SK-N-SH (cell line): ENCODE data around the gene PTPRA. TPM values are rescaled to one million over a fixed set of nuclear protein-coding genes. Genes with fewer than 3 reads are reported as not detected.

Experiments used
- CTCF ChIA-PET: fragments of 300-600, 350-600 bp; formaldehyde crosslinking; extraction: SDS; loops from one replicate; lab custom pipeline; 2021; lab: Yijun Ruan, JAX
- POLR2A ChIA-PET: fragments of 350-600 bp; sonication (Branson Sonifier 250); formaldehyde crosslinking; extraction: SDS; loops from one replicate; lab custom pipeline; 2020; ENCODE audit warnings: antibody characterized with exemption, inconsistent platforms; lab: Yijun Ruan, JAX
- DNase-seq: peaks from one replicate; pipeline ENCODE4 v3.0.0; 2012
- H2AFZ ChIP-seq: fragments of 200-600 bp; sonication (generic); 2 replicates; pipeline ENCODE4 v1.8.1; 2016; ENCODE audit warnings: antibody characterized with exemption, mild to moderate bottlenecking, low read depth
- H3F3A ChIP-seq: fragments of 200-600 bp; sonication (generic); replicated peaks from 2 replicates; pipeline ENCODE3; 2016; ENCODE audit warnings: antibody characterized with exemption, mild to moderate bottlenecking; ENCODE audit not compliant: insufficient read depth
- H3K27ac ChIP-seq, 2 experiments: fragments of 200-500 bp in 1 of 2; fragments of 200-600 bp in 1 of 2; sonication (Bioruptor generic) in 1 of 2; sonication (generic), shearing (Covaris generic) in 1 of 2; 2 replicates each; pipeline versions ENCODE4 v1.5.1 to v1.6.1; 2014 to 2016; ENCODE audit warnings: low read depth in 2 of 2, inconsistent platforms in 1 of 2, low read length in 1 of 2, mild to moderate bottlenecking in 1 of 2, mixed read lengths in 1 of 2
- H3K27me3 ChIP-seq: fragments of 200-600 bp; sonication (generic), shearing (Covaris generic); 2 replicates; pipeline ENCODE4 v1.6.1; 2016; ENCODE audit warnings: mixed run types; ENCODE audit not compliant: insufficient read depth
- H3K36me3 ChIP-seq, 2 experiments: fragments of 200-500 bp in 1 of 2; fragments of 200-600 bp in 1 of 2; sonication (Bioruptor generic) in 1 of 2; sonication (generic) in 1 of 2; replicated peaks in 1 of 2; 2 replicates each; pipeline versions ENCODE3 to v1.5.1; 2014 to 2016; ENCODE audit warnings: low read length in 1 of 2, mild to moderate bottlenecking in 1 of 2; ENCODE audit not compliant: insufficient read depth in 2 of 2, control insufficient read depth in 1 of 2
- H3K4me1 ChIP-seq, 2 experiments: fragments of 200-500 bp in 1 of 2; fragments of 200-600 bp in 1 of 2; sonication (Bioruptor generic) in 1 of 2; sonication (generic), shearing (Covaris generic) in 1 of 2; 2 replicates each; pipeline versions ENCODE4 v1.5.1 to v1.6.1; 2014 to 2016; ENCODE audit warnings: low read depth in 1 of 2, low read length in 1 of 2, mixed run types in 1 of 2; ENCODE audit not compliant: insufficient read depth in 2 of 2, control insufficient read depth in 1 of 2
- H3K4me2 ChIP-seq: fragments of 200-600 bp; sonication (generic), shearing (Covaris generic); 2 replicates; pipeline ENCODE4 v1.6.1; 2017; ENCODE audit warnings: mixed run types
- H3K4me3 ChIP-seq, 2 experiments: fragments of 200-500 bp in 1 of 2; fragments of 200-600 bp in 1 of 2; sonication (Bioruptor generic) in 1 of 2; sonication (generic), shearing (Covaris generic) in 1 of 2; 2 replicates each; pipeline versions ENCODE4 v1.5.1 to v1.8.1; 2014 to 2016; ENCODE audit warnings: low read depth in 2 of 2, inconsistent platforms in 1 of 2, low read length in 1 of 2, mild to moderate bottlenecking in 1 of 2, mixed read lengths in 1 of 2, moderate library complexity in 1 of 2
- H3K79me2 ChIP-seq: fragments of 200-600 bp; sonication (generic); 2 replicates; pipeline ENCODE4 v1.8.1; 2017; ENCODE audit warnings: mild to moderate bottlenecking; ENCODE audit not compliant: insufficient read depth
- H3K9ac ChIP-seq: fragments of 200-600 bp; sonication (generic); 2 replicates; pipeline ENCODE4 v1.6.1; 2017; ENCODE audit warnings: mixed run types
- H3K9me2 ChIP-seq: fragments of 200-600 bp; sonication (generic); 2 replicates; pipeline ENCODE4 v1.6.1; 2017; ENCODE audit warnings: mixed run types
- H3K9me3 ChIP-seq: fragments of 200-600 bp; sonication (generic); 2 replicates; pipeline ENCODE4 v1.6.1; 2017; ENCODE audit warnings: mixed run types, mild to moderate bottlenecking, moderate library complexity
- H4K20me1 ChIP-seq: fragments of 200-600 bp; sonication (generic); 2 replicates; pipeline ENCODE4 v1.6.1; 2017; ENCODE audit warnings: mild to moderate bottlenecking, mixed run types; ENCODE audit not compliant: insufficient read depth
- ELF1 ChIP-seq: IDR thresholded peaks from 2 replicates; pipeline ENCODE4 v1.4.0; 2012
- EP300 ChIP-seq, 2 experiments: IDR thresholded peaks; 2 replicates each; pipeline versions ENCODE4 v1.4.0 to v1.6.1; 2012; ENCODE audit warnings: borderline replicate concordance in 1 of 2, low read depth in 1 of 2, low read length in 1 of 2
- EZH2phosphoT487 ChIP-seq: fragments of 200-600 bp; sonication (generic); IDR thresholded peaks from 2 replicates; pipeline ENCODE4 v1.6.1; 2017; ENCODE audit warnings: low read depth, mixed run types, mild to moderate bottlenecking, antibody characterized with exemption, moderate library complexity, borderline replicate concordance
- FOXM1 ChIP-seq: IDR thresholded peaks from 2 replicates; pipeline ENCODE4 v1.4.0; 2012; ENCODE audit warnings: low read depth, mild to moderate bottlenecking
- GATA2 ChIP-seq: sonication (generic); formaldehyde crosslinking; IDR thresholded peaks from 2 replicates; pipeline ENCODE4 v1.5.0; 2020; ENCODE audit warnings: mild to moderate bottlenecking, missing genetic modification reagents
- JUND ChIP-seq: IDR thresholded peaks from 2 replicates; pipeline ENCODE4 v1.4.0; 2012
- NFIC ChIP-seq: IDR thresholded peaks from 2 replicates; pipeline ENCODE4 v1.4.0; 2012; ENCODE audit warnings: borderline replicate concordance
- RFX5 ChIP-seq: IDR thresholded peaks from 2 replicates; pipeline ENCODE4 v1.6.1; 2012; ENCODE audit warnings: mild to moderate bottlenecking, improper control_type of control experiment, low read length
- SIN3A ChIP-seq: IDR thresholded peaks from 2 replicates; pipeline ENCODE4 v1.6.1; 2012; ENCODE audit warnings: low read depth, mild to moderate bottlenecking, low read length, moderate library complexity, borderline replicate concordance
- WGBS: methylation state at CpG from one replicate; pipeline ENCODE4 v1.1.6; 2017; ENCODE audit warnings: low lambda C conversion rate; 5-methylcytosine and 5-hydroxymethylcytosine counted together
- polyA plus RNA-seq, 3 experiments: library from polyadenylated mRNA; depleted of rRNA; stranded (reverse); fragments of >200 nt; gene quantifications; 2 replicates each; pipeline ENCODE4 v1.2.3, GENCODE V29; 2012
- TF ChIP-seq, protein P1 (sequence below): IDR thresholded peaks from 2 replicates; pipeline ENCODE4 v1.4.0; 2012; ENCODE audit warnings: low read depth
- TF ChIP-seq, protein P2 (sequence below): fragments of 150-350 bp; IDR thresholded peaks from 2 replicates; pipeline ENCODE4 v1.6.1; 2017; ENCODE audit warnings: antibody characterized with exemption, low read length, low read depth, borderline replicate concordance
- TF ChIP-seq, protein P3 (sequence below): fragments of 200-600 bp; sonication (generic); IDR thresholded peaks from 2 replicates; pipeline ENCODE4 v1.6.1; 2017; ENCODE audit warnings: antibody characterized with exemption, mild to moderate bottlenecking, moderate library complexity
- TF ChIP-seq, protein P4 (sequence below): IDR thresholded peaks from 2 replicates; pipeline ENCODE4 v1.4.0; 2012; ENCODE audit warnings: low read depth, borderline replicate concordance

The PTPRA gene
- polyA plus RNA-seq, 1 of the 3 experiments (the other 2 are of a cell fraction) = 47.6 TPM

DNA sequence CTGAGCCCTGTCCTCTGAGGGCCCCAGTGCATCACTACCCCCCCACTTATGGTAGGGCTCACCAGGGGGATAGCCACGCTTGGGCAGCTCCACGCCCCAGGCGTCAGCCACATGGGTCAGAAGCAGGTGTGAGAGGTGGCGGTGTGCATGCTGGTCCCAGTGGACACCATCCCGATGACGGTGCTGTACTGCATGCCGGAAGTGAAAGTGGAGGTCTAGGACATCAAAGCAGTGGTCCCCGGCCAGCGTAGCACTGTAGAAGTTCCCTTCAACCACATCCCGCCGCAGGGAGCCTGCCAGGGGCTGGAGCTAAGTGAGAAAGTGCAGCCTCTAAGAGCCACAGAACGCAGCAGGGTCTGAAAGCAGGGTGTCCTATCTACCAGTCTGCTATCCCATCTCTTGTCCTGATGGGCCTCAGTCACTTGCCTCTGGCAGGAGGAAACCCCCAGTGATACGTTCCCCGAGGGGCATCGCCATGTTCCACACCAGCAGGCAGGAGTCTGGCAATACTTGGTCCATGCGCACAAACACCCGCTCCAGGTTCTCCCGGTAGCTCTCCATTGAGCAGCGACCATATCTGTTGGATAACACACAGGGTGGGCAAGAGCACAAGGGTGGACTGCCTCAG lies 35.0 kb upstream of the PTPRA start:
- Histone ChIP-seq H3K79me2 (peaks cover 26% of the 10 kb centered on the region; the same call in 1 of the 2 replicates), H3K4me2 (no peak overlapping the region), H2AFZ (no peak overlapping the region), H3K9ac (no peak overlapping the region), H3K4me1 (peaks cover 9 to 18% of the 10 kb centered on the region in 2 experiments; a peak in 3 of 4 replicates), H3K27ac (no peak overlapping the region), H3K36me3 (peaks cover 0 to 20% of the 10 kb centered on the region in 2 experiments), H3K27me3 (no peaks in the 10 kb centered on the region), H3K9me2 (no peaks in the 10 kb centered on the region), H3F3A (peaks cover 3% of the 10 kb centered on the region), H3K4me3 (no peak overlapping the region), H3K9me3 (no peaks in the 10 kb centered on the region), H4K20me1 (no peaks in the 10 kb centered on the region)
- 97% methylated on average over 9 of the region's 19 CpGs for WGBS
- TF ChIP-seq, protein P1, sequence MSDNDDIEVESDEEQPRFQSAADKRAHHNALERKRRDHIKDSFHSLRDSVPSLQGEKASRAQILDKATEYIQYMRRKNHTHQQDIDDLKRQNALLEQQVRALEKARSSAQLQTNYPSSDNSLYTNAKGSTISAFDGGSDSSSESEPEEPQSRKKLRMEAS = no peak
- TF ChIP-seq RFX5 (no peak), NFIC (no peak), GATA2 (CRISPR knock-in tag) (no peak), SIN3A (no peak), ELF1 (no peak), EP300 (IDR thresholded peaks at IDR 0.05; ENCODE audit: borderline replicate concordance in 1 of 2, low read depth in 1 of 2, low read length in 1 of 2) (no peak), JUND (no peak), FOXM1 (no peak), EZH2phosphoT487 (no peak)
- TF ChIP-seq, protein P2, sequence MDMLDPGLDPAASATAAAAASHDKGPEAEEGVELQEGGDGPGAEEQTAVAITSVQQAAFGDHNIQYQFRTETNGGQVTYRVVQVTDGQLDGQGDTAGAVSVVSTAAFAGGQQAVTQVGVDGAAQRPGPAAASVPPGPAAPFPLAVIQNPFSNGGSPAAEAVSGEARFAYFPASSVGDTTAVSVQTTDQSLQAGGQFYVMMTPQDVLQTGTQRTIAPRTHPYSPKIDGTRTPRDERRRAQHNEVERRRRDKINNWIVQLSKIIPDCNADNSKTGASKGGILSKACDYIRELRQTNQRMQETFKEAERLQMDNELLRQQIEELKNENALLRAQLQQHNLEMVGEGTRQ = no peak
- TF ChIP-seq, protein P3, sequence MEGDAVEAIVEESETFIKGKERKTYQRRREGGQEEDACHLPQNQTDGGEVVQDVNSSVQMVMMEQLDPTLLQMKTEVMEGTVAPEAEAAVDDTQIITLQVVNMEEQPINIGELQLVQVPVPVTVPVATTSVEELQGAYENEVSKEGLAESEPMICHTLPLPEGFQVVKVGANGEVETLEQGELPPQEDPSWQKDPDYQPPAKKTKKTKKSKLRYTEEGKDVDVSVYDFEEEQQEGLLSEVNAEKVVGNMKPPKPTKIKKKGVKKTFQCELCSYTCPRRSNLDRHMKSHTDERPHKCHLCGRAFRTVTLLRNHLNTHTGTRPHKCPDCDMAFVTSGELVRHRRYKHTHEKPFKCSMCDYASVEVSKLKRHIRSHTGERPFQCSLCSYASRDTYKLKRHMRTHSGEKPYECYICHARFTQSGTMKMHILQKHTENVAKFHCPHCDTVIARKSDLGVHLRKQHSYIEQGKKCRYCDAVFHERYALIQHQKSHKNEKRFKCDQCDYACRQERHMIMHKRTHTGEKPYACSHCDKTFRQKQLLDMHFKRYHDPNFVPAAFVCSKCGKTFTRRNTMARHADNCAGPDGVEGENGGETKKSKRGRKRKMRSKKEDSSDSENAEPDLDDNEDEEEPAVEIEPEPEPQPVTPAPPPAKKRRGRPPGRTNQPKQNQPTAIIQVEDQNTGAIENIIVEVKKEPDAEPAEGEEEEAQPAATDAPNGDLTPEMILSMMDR = no peak
- TF ChIP-seq, protein P4, sequence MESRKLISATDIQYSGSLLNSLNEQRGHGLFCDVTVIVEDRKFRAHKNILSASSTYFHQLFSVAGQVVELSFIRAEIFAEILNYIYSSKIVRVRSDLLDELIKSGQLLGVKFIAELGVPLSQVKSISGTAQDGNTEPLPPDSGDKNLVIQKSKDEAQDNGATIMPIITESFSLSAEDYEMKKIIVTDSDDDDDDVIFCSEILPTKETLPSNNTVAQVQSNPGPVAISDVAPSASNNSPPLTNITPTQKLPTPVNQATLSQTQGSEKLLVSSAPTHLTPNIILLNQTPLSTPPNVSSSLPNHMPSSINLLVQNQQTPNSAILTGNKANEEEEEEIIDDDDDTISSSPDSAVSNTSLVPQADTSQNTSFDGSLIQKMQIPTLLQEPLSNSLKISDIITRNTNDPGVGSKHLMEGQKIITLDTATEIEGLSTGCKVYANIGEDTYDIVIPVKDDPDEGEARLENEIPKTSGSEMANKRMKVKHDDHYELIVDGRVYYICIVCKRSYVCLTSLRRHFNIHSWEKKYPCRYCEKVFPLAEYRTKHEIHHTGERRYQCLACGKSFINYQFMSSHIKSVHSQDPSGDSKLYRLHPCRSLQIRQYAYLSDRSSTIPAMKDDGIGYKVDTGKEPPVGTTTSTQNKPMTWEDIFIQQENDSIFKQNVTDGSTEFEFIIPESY = no peak
- DNase-seq = no peak
- ChIA-PET POLR2A (no interaction called here), CTCF (interaction anchor here (1.5 to 3.8 kb wide), 2 partner anchors 14 to 17 kb away, joined by 3 to 12 read pairs; no protein-coding TSS in a partner anchor)
